ENCODE results near the gene FLT1. TPM values are rescaled to one million over a fixed set of nuclear protein-coding genes. Genes with fewer than 3 reads are reported as not detected.

Gene FLT1
- polyA plus RNA-seq, 3 donors from 2014 or later = not detected

GRCh38 chr13:28355822-28356371 is 139.0 kb downstream of the FLT1 start:
- peak overlapping the region in 4 of 6 donors; percentile 3 to 82 (median 70) for H3K27ac Mint-ChIP-seq
- peaks cover 0 to under 1% (median 0%) of the 10 kb centered on the region in 3 donors for H3K27me3 Mint-ChIP-seq (ENCODE audit: low read depth in 3 of 3)
- peaks cover 49% of the 10 kb centered on the region in 2 donors for H3K4me1 Mint-ChIP-seq
- peak overlapping the region in 4 of 5 donors; percentile 5 to 60 (median 30) for H3K4me3 Mint-ChIP-seq
- H3K9me3 Mint-ChIP-seq = no peaks in the 10 kb centered on the region
- no peaks in the 10 kb centered on the region for H3K36me3 Mint-ChIP-seq
- DNase-seq = peak in 1 of 3 donors; percentile 11

GRCh38 chr13:28355046-28355821 is 139.7 kb downstream of the FLT1 start:
- peak overlapping the region in 4 of 6 donors; percentile 3 to 82 (median 70) for H3K27ac Mint-ChIP-seq
- no peaks in the 10 kb centered on the region for H3K36me3 Mint-ChIP-seq
- no peaks in the 10 kb centered on the region for H3K9me3 Mint-ChIP-seq
- no peak for DNase-seq
- H3K27me3 Mint-ChIP-seq (ENCODE audit: low read depth in 3 of 3) = peaks cover 0 to 2% (median 0%) of the 10 kb centered on the region in 3 donors
- peaks cover 49% of the 10 kb centered on the region in 2 donors for H3K4me1 Mint-ChIP-seq
- peak overlapping the region in 3 of 5 donors; percentile 22 to 60 (median 39) for H3K4me3 Mint-ChIP-seq

- no peak overlapping the region for H3K4me3 Mint-ChIP-seq
- no peaks in the 10 kb centered on the region for H3K9me3 Mint-ChIP-seq
- no peaks in the 10 kb centered on the region for H3K36me3 Mint-ChIP-seq
- no peak for DNase-seq
- peaks cover 47 to 48% of the 10 kb centered on the region in 2 donors for H3K4me1 Mint-ChIP-seq
- H3K27ac Mint-ChIP-seq = peak overlapping the region in 1 of 6 donors; percentile 31
- H3K27me3 Mint-ChIP-seq (ENCODE audit: low read depth in 3 of 3) = peaks cover 0 to 2% (median 0%) of the 10 kb centered on the region in 3 donors
Measured at GRCh38 chr13:28353679-28354078, 141.2 kb downstream of the FLT1 start.

GRCh38 chr13:28349907-28350654 is 144.8 kb downstream of the FLT1 start:
- Mint-ChIP-seq H3K27ac (no peak overlapping the region), H3K4me3 (no peak overlapping the region), H3K9me3 (no peaks in the 10 kb centered on the region), H3K4me1 (peaks cover 22 to 25% of the 10 kb centered on the region in 2 donors), H3K36me3 (no peaks in the 10 kb centered on the region), H3K27me3 (ENCODE audit: low read depth in 3 of 3) (peaks cover 0 to 2% (median 0%) of the 10 kb centered on the region in 3 donors)
- DNase-seq = no peak

- H3K36me3 Mint-ChIP-seq = no peaks in the 10 kb centered on the region
- H3K27ac Mint-ChIP-seq = no peak overlapping the region
- peaks cover 18% of the 10 kb centered on the region in 2 donors for H3K4me1 Mint-ChIP-seq
- H3K9me3 Mint-ChIP-seq = no peaks in the 10 kb centered on the region
- no peak for DNase-seq
- H3K4me3 Mint-ChIP-seq = no peak overlapping the region
- peaks cover 0 to 2% (median under 1%) of the 10 kb centered on the region in 3 donors for H3K27me3 Mint-ChIP-seq (ENCODE audit: low read depth in 3 of 3)
Measured at GRCh38 chr13:28349371-28349770, 145.6 kb downstream of the FLT1 start.

GRCh38 chr13:28347456-28348371 is 147.2 kb downstream of the FLT1 start:
- Mint-ChIP-seq H3K36me3 (no peaks in the 10 kb centered on the region), H3K9me3 (no peaks in the 10 kb centered on the region), H3K4me3 (no peak overlapping the region), H3K4me1 (peaks cover 10 to 11% of the 10 kb centered on the region in 2 donors), H3K27ac (no peak overlapping the region), H3K27me3 (ENCODE audit: low read depth in 3 of 3) (peaks cover 2 to 4% (median 2%) of the 10 kb centered on the region in 3 donors)
- DNase-seq = no peak

- Mint-ChIP-seq H3K4me3 (no peak overlapping the region), H3K27me3 (ENCODE audit: low read depth in 3 of 3) (peaks cover 2 to 4% (median 3%) of the 10 kb centered on the region in 3 donors), H3K36me3 (no peaks in the 10 kb centered on the region), H3K4me1 (peaks cover 9 to 10% of the 10 kb centered on the region in 2 donors), H3K27ac (no peak overlapping the region), H3K9me3 (no peaks in the 10 kb centered on the region)
- no peak for DNase-seq
Measured at GRCh38 chr13:28346154-28346553, 148.8 kb downstream of the FLT1 start.

- Mint-ChIP-seq H3K4me1 (peaks cover 9 to 10% of the 10 kb centered on the region in 2 donors), H3K9me3 (no peaks in the 10 kb centered on the region), H3K36me3 (no peaks in the 10 kb centered on the region), H3K27me3 (ENCODE audit: low read depth in 3 of 3) (peaks cover 2 to 4% (median 2%) of the 10 kb centered on the region in 3 donors), H3K4me3 (no peak overlapping the region), H3K27ac (no peak overlapping the region)
- no peak for DNase-seq
Measured at GRCh38 chr13:28344163-28344562, 150.8 kb downstream of the FLT1 start.

- H3K36me3 Mint-ChIP-seq = no peaks in the 10 kb centered on the region
- peaks cover 3 to 6% (median 4%) of the 10 kb centered on the region in 3 donors for H3K27me3 Mint-ChIP-seq (ENCODE audit: low read depth in 3 of 3)
- no peaks in the 10 kb centered on the region for H3K9me3 Mint-ChIP-seq
- H3K4me1 Mint-ChIP-seq = peaks cover 0 to 1% of the 10 kb centered on the region in 2 donors
- H3K27ac Mint-ChIP-seq = no peak overlapping the region
- DNase-seq = no peak
- no peak overlapping the region for H3K4me3 Mint-ChIP-seq
Measured at GRCh38 chr13:28342251-28342650, 152.7 kb downstream of the FLT1 start.

GRCh38 chr13:28340272-28340793 is 154.6 kb downstream of the FLT1 start:
- Mint-ChIP-seq H3K36me3 (no peaks in the 10 kb centered on the region), H3K4me1 (no peaks in the 10 kb centered on the region), H3K27me3 (ENCODE audit: low read depth in 3 of 3) (peaks cover 4 to 6% (median 6%) of the 10 kb centered on the region in 3 donors), H3K4me3 (no peak overlapping the region), H3K27ac (no peak overlapping the region), H3K9me3 (no peaks in the 10 kb centered on the region)
- DNase-seq = no peak

- H3K27ac Mint-ChIP-seq = no peak overlapping the region
- no peak for DNase-seq
- no peaks in the 10 kb centered on the region for H3K9me3 Mint-ChIP-seq
- peaks cover 5 to 11% (median 6%) of the 10 kb centered on the region in 3 donors for H3K27me3 Mint-ChIP-seq (ENCODE audit: low read depth in 3 of 3)
- no peaks in the 10 kb centered on the region for H3K4me1 Mint-ChIP-seq
- H3K36me3 Mint-ChIP-seq = no peaks in the 10 kb centered on the region
- no peak overlapping the region for H3K4me3 Mint-ChIP-seq
Measured at GRCh38 chr13:28339419-28339818, 155.5 kb downstream of the FLT1 start.

- peaks cover 4 to 10% (median 6%) of the 10 kb centered on the region in 3 donors for H3K27me3 Mint-ChIP-seq (ENCODE audit: low read depth in 3 of 3)
- H3K9me3 Mint-ChIP-seq = no peaks in the 10 kb centered on the region
- no peaks in the 10 kb centered on the region for H3K4me1 Mint-ChIP-seq
- no peak overlapping the region for H3K27ac Mint-ChIP-seq
- H3K4me3 Mint-ChIP-seq = no peak overlapping the region
- no peaks in the 10 kb centered on the region for H3K36me3 Mint-ChIP-seq
- DNase-seq = no peak
Measured at GRCh38 chr13:28338742-28339141, 156.2 kb downstream of the FLT1 start.

Data from immature natural killer cell (primary cell).